Daoy (cell line): ENCODE measurements around the gene ACTL7A. TPM values are rescaled to one million over a fixed set of nuclear protein-coding genes. Genes with fewer than 3 reads are reported as not detected.
"Not testable (repeated sequence)": the region's sequence is repeated elsewhere in the genome, so short reads cannot be mapped to it uniquely, and the experiment has no call there.

Experiments
- DNase-seq: peaks from one replicate; pipeline ENCODE4 v3.0.0-alpha.2; 2015; ENCODE audit warnings: low read depth
- total RNA-seq: library from RNA; depleted of rRNA; stranded (reverse); fragments of >200 nt; shearing (Covaris generic); gene quantifications from 2 replicates; pipeline ENCODE4 v1.2.3, GENCODE V29; 2014

Gene ACTL7A
- total RNA-seq, 1 experiment from 2014 or later = not detected

DNA sequence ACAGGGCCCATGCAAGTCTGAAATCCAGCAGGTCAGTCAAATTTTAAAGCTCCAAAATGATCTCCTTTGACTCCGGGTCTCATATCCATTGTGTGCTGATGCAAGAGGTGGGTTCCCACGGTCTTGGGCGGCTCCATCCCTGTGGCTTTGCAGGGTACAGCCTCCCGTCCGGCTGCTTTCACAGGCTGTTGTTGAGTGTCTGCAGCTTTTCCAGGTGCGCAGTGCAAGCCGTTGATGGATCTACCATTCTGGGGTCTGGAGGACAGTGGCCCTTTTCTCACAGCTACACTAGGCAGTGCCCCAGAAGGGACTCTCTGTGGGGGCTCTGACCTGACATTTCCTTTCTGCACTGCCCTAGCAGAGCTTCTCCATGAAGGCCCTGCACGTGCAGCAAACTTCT lies 13.8 kb upstream of the ACTL7A start:
- DNase-seq = not testable (repeated sequence)

DNA sequence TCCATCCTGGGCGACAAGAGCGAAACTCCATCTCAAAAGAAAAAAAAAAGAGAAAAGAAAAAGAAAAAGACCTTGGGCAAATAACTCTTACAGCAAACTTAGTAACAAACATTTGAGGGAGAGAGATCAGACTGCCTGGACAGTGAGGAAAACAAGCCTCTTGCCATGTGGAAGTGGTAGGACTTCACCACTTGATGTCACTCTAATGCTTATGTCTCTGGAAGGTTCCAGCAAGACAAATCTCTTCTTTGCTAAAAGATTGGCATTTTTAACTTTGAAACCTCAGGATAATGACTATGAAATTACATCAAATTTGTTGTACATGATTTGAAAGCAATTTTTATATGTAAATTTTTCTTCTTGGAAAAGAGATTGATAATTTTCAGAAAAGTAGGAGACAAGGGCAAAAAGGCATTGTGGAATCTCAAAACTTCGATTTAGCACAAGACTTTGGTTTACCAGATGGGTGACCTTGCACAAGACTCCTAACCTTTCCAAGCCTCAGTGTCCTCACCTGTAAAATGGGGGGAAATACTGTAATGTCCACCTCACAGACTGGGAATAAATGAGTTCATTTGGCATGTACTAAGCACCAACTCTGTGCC lies 11.7 kb upstream of the ACTL7A start:
- no peak for DNase-seq

DNA sequence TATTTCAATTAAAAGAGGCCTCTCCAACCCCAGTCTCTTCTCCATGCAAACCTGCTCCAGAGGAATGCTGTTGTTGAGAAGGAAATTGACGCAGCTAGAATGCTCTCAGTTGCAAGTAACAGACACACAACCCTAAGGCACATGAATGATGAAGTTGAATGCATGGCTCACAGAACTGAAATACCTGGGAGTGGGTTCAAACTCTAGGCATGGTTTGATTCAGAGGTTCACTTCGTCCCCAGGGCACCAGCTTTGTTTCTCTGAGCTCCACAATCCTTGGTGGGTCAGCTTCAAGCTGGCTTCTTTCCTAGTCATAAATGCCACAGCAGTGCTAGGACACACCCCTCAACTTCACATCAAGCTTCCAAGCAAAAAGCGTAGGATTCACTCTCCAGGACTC lies 10.9 kb upstream of the ACTL7A start:
- no peak for DNase-seq

DNA sequence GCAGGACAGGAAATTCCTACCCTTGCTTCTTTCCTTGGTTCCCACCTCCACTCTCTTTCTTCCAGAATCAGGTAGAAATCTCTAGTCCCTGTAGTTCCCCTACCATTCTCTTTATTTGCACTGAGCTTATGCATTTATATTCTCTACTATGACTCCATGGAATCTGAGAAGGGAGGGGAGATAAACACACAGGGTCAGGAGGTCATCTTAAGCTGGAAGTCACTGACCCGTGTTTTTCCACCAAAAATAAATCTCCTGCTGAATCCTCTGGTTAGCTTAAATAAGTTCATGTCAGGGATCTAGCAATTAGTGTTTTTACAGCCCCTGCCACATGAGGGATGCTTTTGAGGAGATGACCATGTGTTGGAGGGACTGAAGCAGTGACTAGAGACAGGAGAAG lies 10.0 kb upstream of the ACTL7A start:
- DNase-seq = no peak

DNA sequence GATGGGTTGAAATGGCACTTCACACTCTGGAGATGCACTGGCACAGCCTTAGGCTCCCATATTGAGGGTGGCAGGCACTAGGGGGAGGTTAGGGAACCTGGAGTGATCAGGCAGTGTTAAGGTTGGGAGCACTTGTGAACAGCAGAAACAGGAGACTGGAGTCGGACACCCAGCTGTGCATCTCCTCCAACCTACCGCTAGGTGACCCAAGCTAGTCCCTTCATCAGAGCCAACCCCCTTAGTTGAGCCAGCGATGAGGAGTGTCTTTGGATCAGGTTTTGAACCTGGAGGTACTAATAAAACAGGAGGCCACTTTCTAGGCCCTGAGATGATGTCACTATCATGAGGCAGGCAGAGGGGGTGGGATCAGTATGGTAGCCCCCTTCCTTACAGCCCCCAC lies 8.0 kb upstream of the ACTL7A start:
- DNase-seq = peak; percentile 25

DNA sequence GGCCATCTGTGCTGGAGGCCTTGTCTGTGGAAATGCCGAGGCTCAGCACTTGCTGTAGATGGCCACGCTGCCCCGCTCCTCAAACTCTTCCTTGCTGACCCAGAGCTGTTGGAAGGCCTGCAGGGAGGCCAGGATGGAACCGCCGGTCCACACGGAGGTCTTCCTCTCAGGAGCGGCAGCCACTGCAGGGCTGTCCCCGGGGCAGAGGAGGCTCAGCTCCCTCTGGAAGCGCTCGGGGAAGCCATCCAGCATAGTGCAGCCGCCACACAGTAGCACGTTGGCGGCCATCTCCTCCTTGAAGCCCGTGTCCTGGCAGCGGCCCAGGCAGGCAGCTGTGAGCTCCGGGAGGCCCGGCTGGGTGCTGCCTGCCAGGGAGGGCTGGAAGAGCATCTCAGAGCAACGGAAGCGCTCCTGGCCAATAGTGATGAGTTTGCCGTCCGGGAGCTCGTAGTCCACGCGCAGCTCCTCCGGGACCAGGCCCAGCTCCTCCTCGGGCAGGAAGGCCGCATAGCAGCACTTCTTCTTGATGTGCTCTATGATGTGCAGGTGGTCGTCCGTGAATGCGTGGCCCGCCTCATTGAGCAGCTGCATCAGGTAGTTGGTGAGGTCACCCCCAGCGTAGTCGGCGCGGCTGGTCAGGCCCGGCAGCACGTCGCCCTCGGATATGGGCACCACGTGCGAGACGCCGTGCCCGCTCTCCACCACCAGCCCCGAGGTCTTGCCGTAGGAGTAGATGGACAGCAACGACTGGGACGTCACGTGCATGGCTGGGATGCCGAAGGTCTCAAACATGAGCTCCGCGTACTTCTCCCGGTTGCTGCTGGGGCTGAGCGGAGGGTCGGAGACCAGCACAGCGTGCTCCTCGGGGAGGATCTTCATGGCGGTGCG lies 7.2 kb upstream of the ACTL7A start:
- no peak for DNase-seq

DNA sequence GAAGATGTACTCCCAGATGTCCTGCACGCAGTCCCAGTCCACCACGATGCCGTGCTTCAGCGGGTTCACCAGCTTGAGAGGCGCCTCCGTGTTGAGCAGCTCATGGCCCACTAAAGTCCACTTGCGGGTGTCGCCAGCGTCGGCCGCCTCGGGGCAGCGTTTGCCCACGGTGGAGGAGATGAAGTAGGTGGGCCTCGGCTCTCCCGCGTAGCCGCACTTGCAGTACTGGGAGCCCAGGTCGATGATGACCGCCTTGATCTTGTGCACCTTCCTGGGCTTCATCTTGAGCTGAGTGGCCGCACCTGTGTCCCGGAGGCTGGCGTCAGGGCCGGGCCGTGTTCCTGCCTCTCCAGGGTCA lies 6.6 kb upstream of the ACTL7A start:
- DNase-seq = no peak

DNA sequence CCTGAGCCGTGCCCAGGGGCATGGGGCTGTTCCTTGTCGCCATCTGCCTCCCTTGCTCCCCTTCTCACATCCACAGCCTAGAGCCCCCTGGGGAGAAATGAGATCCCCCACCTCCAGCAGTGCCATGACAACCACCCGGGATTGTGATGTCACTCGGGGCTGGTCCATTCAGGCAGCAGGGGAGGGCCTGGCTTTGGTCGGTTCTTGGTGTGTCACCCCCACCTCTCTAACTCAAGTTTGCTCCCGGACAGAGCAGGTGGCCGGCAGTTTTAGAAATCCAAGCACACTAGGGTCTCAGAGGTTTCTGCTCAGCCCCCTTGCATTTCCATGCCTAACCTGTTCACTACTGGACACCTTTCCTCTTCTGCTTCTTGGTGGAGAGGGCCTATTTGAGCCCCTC lies 6.2 kb upstream of the ACTL7A start, which contains the start of gene ACTL7B:
TSS of gene ACTL7B (minus strand) at position 99 of the 400 bp plus-strand sequence. CDS start at position 43, 56 bp downstream.
- no peak for DNase-seq

DNA sequence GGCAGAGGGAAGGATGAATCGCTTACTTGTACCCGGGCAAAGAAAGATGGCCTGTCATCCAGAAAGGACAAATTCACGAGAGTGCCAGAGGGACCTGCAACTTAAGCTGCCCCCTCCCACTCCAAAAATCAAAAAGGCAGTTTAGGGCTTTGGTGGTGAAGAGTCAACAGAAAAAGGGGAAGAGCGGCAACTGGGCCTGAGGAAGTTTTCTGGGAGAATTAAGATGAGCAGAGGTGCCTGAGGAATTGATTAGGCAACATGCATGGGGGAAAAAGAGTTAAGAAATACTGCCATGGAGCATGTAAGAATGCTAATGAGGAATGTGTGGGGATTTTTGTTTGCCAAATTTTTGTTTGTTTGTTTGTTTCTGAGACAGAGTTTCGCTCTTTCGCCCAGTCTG lies 4.5 kb upstream of the ACTL7A start:
- no peak for DNase-seq

DNA sequence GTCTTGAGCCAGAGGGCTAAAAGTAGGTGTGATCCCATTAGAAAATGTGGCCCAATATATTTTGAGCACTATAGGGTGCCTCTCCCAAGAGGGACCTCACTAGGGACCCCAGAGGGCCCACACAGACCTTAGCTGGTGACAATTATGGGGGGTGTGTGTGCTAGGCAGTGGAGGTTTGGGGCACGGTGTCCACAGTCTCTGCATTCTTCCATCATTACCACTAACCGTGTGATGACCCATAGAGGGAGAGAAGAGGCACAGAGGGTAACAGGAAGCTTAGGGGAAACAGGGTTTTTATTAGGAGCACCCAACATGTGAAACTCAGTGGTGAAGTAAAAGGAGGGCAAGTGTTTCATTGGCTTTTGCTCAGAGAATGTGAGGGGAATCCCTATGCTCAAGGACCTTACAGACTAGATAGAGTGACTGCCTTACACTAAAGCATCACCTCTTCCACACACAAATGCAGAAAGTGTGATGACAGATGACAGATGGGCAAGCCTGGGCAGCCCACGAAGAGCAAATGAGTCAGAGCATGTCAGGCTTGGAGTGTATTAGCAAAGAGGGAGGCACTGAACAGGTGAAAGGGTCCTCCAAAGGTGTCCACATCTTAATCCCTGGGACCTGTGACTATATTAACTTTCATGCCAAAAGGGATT lies 2.5 kb upstream of the ACTL7A start:
- no peak for DNase-seq

DNA sequence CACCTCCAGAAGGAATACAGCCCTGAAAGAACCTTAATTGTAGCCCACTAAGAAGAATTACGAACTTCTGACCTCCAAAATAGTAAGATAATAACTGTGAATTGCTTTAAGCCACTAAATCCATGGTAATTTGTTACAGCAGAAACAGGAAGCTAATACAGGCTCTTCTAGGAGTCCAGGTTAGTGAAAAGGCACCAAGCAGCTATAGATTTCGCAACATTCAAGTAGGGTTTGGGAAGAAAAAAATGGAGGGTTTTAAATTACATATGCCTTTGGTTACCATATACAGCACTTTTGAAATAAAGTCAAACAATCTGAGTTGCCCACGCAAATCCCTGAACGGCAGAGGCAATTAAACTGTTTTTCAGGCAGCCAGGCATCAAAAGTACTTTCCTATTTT lies 1.7 kb upstream of the ACTL7A start:
- no peak for DNase-seq

DNA sequence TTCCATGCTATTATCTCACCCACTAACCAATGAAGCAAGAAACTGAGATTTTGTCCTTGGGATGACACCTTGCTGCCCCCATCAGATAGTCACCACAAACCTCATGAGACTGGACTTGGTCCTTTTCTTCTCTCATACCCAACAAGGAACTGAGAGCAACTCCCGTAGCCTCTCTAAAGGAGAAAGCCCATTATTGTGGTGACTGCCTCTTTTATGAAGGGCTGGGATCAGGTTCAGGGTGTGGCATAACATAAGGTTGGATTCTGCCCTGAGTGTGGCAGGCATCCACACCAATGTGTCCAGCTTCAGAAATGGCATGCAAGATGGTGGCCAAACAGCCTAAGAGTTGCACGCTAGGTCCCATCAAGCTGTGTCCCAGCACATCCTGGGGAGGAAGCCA lies 1.3 kb upstream of the ACTL7A start:
- no peak for DNase-seq

DNA sequence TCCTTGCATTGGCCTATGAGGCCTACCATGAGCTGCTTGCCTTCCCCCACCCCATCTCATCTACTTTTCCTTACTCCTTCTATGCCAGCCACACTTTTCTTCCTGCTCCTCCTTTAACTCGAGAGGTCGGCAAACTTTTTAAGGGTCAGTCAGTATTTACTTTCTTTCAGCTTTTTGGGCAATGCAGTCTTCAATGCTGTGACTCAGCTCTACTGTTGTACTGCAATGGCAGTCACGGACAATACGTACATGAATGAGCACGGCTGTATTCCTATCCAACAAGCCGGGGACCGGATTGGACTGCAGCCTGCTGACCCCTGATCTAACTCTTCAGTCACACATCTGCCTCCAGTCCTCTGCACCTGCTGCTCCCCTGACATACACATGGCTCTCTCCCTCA lies 602 bp upstream of the ACTL7A start:
- no peak for DNase-seq

DNA sequence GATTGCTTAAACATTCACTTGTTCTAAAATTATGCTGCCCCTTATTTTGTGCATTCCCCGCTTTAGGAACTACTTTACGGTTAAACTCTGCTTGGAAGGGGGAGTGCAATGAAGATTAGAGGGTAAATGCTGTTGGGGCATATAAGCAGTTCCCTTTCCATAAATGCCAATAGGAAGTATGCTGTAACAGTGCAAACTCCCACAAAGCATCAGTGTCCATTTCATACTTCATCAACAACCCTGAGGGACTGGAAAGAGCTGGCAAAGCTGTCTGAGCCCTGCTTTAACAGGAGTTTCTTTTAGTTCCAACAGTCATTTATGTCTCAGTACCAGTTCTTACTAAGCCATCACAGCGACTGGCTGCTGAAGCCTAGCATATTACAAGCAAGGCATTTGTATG lies 1.8 kb downstream of the ACTL7A start:
- no peak for DNase-seq

DNA sequence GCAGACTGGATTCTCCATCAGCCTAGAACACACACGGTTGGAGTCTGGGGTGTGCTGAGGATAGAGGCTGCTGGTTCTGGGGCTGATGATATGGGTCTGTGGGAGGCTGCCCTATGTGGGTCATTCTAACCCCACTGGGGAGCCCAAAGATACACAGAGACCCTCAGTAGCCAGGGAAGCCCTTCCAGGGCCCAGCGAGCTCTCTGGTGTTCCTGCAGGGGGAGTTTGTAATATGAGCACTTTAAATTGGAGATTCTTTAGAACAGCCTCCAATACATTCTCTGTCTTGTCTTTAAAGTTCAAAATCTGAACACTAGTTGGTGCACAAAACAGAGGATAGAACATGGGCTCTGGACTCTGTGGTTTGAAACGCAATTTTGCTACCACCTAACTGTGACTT lies 2.4 kb downstream of the ACTL7A start:
- DNase-seq = no peak

DNA sequence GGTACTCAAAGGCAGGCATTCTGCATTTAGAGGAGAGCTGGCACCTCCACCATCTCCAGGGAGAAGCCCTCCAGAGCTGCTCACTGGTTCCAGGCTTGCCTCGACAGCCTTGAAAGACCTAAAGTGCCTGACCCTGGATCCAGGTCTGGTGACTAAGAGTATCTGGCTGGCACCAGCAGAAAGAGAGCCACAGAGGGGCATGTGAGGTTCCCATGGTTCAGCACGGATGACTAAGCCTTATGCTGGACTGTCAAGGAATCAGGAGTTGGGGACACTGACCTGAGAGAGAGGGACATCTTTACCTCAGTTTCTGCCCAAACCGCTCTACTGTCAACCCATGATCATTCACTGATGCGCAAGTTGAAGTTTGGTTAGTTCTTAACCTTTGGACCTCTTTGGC lies 3.0 kb downstream of the ACTL7A start:
- no peak for DNase-seq

DNA sequence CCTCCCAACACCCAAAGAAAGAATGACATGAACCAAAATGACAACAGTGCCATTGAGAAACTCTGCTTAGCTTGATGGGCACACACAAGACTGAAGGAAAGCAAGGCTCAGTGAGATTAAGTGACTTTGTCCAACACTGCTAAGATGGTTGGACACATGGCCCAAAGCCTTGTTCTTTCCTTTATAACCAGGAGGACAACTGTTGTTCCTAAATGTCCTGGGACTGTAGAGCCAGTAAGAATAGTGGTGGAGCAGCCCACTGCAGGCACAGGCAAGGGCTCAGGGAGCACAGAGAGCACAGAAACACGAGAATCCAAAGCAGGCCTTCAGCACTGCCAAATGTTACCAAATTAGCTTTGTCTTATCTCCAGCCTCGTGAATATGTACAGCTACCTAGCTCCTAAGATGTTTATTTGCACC lies 3.9 kb downstream of the ACTL7A start:
- no peak for DNase-seq

DNA sequence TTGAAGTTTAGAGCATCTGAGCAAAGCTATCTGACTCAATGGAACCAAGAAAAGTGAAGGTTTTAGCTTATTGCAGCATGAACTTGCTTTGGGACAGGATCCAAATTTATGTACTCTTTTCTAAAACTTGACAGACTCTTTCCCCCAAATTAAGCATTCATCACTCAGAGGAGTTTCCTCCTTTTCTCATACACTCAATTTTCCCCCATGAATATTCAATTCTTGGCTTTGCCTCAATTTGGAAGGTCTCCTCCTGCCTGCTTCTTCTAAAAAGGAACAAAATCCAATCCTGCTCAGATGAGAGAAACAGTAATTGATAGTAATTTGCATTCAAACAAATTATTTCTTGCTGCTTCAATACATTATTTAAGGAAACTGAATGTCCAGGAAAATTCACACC lies 5.0 kb downstream of the ACTL7A start:
- DNase-seq = no peak

DNA sequence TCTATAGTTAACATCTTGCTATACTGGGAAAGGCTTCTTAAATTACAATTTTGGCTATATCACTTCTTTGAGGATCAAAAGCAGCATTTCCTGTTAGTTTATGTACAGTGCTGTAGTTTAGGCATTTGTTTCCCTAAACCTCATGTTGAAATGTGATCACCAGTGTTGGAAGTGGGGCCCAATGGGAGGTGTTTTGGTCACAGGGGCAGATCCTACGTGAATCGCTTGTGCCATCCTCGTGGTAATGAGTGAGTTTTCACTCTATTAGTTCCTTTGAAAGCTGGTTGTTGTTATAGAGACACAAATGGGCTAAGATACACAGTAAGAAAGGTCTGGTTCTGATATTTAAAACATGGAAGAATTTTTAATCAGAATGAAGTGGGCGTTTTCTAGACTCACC lies 5.8 kb downstream of the ACTL7A start:
- DNase-seq = no peak

DNA sequence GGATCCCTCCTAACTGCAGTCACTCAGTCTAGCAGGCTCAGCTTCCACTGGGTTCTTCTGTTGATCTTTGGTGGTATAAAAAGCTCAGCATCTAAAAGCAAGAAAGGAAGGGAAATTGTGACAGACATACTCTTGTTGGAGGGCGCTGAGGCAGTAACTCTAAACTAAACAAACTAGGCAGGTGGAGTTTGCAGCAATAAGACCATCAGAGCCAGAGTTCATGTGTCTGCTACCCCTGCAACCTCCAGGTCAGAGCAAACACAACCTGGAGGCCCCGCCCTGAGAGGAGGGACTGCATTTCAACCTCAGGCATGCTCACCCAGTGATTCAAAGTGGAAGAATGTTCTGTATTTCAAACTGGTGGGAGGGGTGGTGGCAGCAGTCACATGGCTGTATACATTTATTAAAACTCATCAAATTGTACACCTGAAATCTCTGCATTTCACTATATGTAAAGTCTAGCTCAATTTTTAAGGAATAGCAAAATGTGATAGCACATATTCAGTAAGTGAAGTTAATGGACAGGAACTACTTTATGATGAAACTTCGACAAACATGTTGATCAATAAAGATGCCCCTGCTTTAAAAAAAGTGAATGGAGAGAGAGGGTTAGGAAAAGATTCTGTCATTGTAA lies 7.1 kb downstream of the ACTL7A start:
- no peak for DNase-seq

DNA sequence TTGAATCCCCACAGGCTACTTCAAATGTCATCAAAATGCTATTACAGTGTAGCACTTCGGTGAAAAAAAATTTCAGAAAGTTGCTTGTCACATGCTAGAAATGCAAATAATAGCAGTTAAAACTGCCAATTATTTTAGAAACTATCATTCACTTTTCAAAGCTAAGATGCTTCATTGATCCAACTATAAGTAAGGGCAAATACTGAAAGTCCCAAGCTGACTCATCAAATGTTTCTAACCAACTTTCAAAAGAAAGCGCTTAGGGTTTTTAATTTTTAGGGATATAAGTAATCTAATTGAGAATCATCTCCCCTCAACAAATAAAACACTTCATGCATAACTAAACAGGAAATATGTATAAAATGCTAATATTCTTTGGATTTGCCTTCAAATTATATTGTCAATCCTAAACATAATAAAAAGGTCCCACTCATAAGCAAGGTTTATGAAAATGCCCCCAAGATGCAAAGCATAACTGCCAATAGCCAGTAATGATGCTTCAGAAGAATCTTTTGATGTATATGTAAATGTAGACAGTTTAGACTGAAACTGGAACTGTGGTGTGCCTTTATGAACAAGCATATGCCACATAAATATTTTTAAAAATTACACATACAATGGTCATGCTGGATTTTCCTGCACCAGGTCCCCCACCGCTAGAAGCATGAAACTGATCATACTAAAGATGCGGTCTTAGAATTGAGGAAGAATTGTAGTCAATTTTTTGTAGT lies 12.2 kb downstream of the ACTL7A start:
- no peak for DNase-seq

DNA sequence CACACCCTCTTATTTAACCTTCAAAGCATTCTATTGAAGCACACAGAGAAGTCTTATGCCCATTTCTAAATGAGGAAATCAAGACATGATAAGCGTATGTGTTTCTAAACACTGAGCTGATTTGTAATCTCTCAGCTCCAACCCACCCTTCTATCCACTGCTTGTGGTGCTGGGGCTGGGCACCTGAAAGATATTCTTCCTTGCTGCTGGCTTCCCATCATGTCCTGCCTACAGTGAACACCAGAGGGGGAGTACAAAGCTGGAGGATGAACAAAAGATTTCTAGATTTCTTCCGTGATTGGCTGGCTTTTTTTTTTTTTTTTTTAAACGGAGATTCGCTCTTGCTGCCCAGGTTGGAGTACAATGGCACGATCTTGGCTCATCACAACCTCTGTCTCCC lies 14.4 kb downstream of the ACTL7A start:
- no peak for DNase-seq
